ENCODE measurements around the gene MAGI1.
A peak's percentile ranks its signal among the peaks of the same experiment; 100 is the strongest.

The MAGI1 gene

GRCh38 chr3:65971293-65972252 lies 67.1 kb downstream of the MAGI1 start:
- DNase-seq: no peak

- DNase-seq: no peak
These were observed 69.7 kb downstream of the MAGI1 start for GRCh38 chr3:65968996-65969395.

GRCh38 chr3:65967451-65967850 lies 71.3 kb downstream of the MAGI1 start:
- DNase-seq: no peak

GRCh38 chr3:65964838-65965237 lies 73.9 kb downstream of the MAGI1 start:
- no peak for DNase-seq

GRCh38 chr3:65963787-65964677 lies 74.7 kb downstream of the MAGI1 start:
- DNase-seq: no peak

- DNase-seq: no peak
These were observed 77.0 kb downstream of the MAGI1 start for GRCh38 chr3:65961733-65962132.

GRCh38 chr3:65961128-65961527 lies 77.6 kb downstream of the MAGI1 start:
- no peak for DNase-seq

- DNase-seq: no peak
These were observed 78.6 kb downstream of the MAGI1 start for GRCh38 chr3:65960087-65960486.

- no peak for DNase-seq
These were observed 80.5 kb downstream of the MAGI1 start for GRCh38 chr3:65958216-65958615.

- DNase-seq: no peak
These were observed 82.8 kb downstream of the MAGI1 start for GRCh38 chr3:65955792-65956477.

GRCh38 chr3:65953881-65954733 lies 84.6 kb downstream of the MAGI1 start:
- no peak for DNase-seq

- DNase-seq: peak; percentile 91
These were observed 85.4 kb downstream of the MAGI1 start for GRCh38 chr3:65953301-65953812.

- DNase-seq: no peak
These were observed 85.9 kb downstream of the MAGI1 start for GRCh38 chr3:65952842-65953241.

GRCh38 chr3:65951836-65952505 lies 86.7 kb downstream of the MAGI1 start:
- DNase-seq: no peak

GRCh38 chr3:65950340-65951326 lies 88.1 kb downstream of the MAGI1 start:
- DNase-seq: no peak

- no peak for DNase-seq
These were observed 89.7 kb downstream of the MAGI1 start for GRCh38 chr3:65948841-65949573.

GRCh38 chr3:65946438-65946837 lies 92.3 kb downstream of the MAGI1 start:
- no peak for DNase-seq

GRCh38 chr3:65945953-65946352 lies 92.8 kb downstream of the MAGI1 start:
- DNase-seq: no peak

GRCh38 chr3:65945480-65945879 lies 93.2 kb downstream of the MAGI1 start:
- DNase-seq: no peak

All from islet precursor cell (in vitro differentiated cells).